Panc1 (cell line): Measurements from ENCODE around the gene CD4.

Experiments
- CTCF ChIP-seq: fragments of 450-650 bp; IDR thresholded peaks from 2 replicates; pipeline ENCODE4 v1.5.1; 2017; ENCODE audit warnings: mild to moderate bottlenecking
- POLR2AphosphoS5 ChIP-seq: IDR thresholded peaks from 2 replicates; pipeline ENCODE4 v1.6.1; 2012; ENCODE audit warnings: mild to moderate bottlenecking, low read depth, low read length, moderate library complexity
- SIN3A ChIP-seq: IDR thresholded peaks from 2 replicates; pipeline ENCODE4 v1.6.1; 2012; ENCODE audit warnings: low read depth, mild to moderate bottlenecking, low read length, moderate library complexity, borderline replicate concordance; ENCODE audit not compliant: insufficient read depth
- TCF7L2 ChIP-seq: IDR thresholded peaks from 2 replicates; pipeline ENCODE4 v1.6.1; 2011; ENCODE audit warnings: mild to moderate bottlenecking, low read depth, low read length, inconsistent platforms
- TF ChIP-seq, protein P1 (sequence below), 2 experiments: IDR thresholded peaks; 2 replicates each; pipeline ENCODE4 v1.6.1; 2011 to 2012; ENCODE audit warnings: low read depth in 2 of 2, control low read depth in 1 of 2, low read length in 1 of 2, mild to moderate bottlenecking in 1 of 2, moderate library complexity in 1 of 2; ENCODE audit not compliant: insufficient read depth in 1 of 2

- TF ChIP-seq CTCF: no peak
- TF ChIP-seq, protein P1, sequence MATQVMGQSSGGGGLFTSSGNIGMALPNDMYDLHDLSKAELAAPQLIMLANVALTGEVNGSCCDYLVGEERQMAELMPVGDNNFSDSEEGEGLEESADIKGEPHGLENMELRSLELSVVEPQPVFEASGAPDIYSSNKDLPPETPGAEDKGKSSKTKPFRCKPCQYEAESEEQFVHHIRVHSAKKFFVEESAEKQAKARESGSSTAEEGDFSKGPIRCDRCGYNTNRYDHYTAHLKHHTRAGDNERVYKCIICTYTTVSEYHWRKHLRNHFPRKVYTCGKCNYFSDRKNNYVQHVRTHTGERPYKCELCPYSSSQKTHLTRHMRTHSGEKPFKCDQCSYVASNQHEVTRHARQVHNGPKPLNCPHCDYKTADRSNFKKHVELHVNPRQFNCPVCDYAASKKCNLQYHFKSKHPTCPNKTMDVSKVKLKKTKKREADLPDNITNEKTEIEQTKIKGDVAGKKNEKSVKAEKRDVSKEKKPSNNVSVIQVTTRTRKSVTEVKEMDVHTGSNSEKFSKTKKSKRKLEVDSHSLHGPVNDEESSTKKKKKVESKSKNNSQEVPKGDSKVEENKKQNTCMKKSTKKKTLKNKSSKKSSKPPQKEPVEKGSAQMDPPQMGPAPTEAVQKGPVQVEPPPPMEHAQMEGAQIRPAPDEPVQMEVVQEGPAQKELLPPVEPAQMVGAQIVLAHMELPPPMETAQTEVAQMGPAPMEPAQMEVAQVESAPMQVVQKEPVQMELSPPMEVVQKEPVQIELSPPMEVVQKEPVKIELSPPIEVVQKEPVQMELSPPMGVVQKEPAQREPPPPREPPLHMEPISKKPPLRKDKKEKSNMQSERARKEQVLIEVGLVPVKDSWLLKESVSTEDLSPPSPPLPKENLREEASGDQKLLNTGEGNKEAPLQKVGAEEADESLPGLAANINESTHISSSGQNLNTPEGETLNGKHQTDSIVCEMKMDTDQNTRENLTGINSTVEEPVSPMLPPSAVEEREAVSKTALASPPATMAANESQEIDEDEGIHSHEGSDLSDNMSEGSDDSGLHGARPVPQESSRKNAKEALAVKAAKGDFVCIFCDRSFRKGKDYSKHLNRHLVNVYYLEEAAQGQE (IDR thresholded peaks at IDR 0.05; ENCODE audit: insufficient read depth in 1 of 2, low read depth in 2 of 2, low read length in 1 of 2): no peak
- TF ChIP-seq SIN3A: no peak
- no peak for TF ChIP-seq POLR2AphosphoS5
- no peak for TF ChIP-seq TCF7L2
These were observed 27.3 kb downstream of the CD4 start for GRCh38 chr12:6816598-6816997.
